HG03469 (cell line): Measurements from ENCODE around the gene CPZ.

Experiments
- ATAC-seq: cut with Tn5 transposase; IDR thresholded peaks from one replicate; pipeline ENCODE4 v1.9.1; 2021; ENCODE audit warnings: mild to moderate bottlenecking, moderate library complexity, moderate number of reproducible peaks; ENCODE audit not compliant: unreplicated experiment

The CPZ gene

DNA sequence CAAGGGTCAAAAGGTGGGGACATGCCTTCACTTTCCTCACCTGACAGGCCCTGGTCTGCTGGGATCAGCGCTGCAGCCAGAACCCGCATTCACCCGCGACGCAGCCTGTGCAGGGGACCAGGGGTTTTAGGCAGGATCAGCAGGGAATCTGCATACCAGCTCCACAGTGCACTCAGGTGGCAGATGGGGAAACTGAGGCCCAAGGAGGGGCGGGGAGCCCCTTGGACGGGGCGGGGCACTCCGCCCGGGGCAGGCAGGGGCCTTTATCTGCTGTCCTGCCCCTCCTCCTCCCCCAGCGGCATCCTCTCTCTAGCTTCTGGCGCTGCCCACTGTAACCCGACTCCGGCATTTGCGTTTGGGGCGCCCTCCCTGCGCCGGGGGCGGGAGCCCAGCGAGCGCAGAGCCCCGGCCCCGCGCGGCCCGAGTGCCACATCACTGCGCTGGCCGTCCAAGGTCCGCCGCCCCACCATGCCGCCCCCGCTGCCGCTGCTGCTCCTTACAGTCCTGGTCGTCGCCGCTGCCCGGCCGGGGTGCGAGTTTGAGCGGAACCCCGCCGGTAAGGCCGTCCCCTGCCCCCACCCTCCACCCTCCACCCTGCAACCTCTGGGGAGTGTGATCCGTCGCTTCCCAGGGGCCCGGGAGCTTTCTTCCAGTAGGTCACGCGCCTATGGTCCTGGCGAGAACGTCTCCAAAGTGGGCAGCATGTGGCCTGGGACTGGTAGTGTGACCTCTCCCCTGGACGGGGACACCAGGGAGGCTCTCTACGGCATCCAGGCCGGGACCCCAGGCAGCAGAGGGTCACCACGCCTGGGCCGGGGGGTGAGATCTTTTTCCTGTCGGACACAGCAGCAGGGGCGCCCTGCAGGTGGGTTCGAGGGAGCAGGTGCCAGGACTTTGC, at the start of gene CPZ:
Gene CPZ (plus strand): TSS at position 400 of the 898 bp plus-strand sequence. CDS start 69 bp downstream, at position 469.
- ATAC-seq, result no peak

DNA sequence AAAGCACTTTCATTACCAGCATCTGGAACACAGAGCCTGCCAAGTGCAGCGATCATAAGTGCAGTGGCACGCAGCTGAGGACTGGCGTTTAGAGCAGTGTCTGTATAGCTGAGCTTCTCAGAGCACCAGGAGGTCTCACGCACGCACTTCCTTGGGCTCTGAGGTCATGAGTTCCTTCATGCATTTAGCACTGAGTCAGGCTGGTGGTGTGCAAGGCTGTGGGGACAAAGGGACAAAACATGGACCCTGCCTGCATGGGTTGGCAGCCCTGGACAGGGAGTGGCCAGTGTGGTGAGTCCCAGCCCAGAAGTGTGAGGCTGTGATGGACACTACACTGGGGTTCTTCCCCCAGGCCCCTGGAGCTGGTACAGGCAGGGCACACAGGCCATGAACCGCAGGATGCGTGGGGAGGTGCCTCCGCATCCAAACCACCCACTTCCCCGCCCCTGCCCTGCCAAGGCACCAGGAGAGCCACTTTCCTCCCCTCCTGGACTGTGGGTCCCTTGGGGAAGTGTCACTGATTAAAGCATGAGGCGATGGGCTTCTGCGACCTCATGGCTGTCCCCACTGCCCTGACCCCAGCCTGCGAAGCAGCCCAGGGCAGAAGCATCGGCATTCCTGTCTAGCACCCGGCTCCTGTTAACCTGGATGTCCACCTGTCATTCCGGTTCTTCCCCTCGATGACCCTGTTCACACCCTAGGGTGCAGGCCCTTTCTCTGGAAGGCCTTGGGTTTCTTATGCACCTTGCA, 49.6 kb upstream of the CPZ start:
- ATAC-seq, result no peak

DNA sequence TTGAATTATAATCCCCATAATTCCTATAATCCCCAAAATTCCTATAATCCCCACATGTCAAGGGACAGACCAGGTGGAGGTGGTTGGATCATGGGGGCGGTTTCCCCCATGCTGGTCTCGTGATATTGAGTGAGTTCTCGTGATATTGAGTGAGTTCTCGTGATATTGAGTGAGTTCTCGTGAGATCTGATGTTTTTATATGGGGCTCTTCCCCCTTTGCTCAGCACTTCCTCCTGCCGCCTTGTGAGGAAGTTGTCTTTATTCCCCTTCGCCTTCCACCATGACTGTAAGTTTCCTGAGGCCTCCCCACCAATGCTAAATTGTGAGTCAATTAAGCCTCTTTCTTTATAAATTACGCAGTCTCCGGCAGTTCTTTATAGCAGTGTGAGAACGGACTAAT, 48.9 kb upstream of the CPZ start:
- ATAC-seq, result no peak

DNA sequence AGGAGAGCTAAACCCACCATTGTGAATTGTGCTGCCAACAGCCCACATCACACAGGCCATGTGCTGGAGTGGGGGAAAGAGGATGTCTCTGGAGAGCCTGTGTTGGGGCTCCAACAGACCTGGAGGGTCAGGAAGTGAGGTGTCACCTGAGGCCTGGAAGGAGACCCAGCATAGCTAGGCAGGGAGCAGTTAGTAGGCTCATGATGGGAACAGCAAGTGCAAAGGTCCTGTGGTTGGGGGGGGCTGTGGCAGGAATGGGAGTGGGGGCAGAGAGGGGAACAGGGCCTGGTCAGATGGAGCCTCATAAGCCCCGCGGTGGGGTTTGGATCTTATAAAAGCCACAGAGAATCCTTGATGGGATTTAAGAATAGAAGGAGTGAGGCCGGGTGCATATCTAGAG, 48.3 kb upstream of the CPZ start:
- ATAC-seq, result no peak

DNA sequence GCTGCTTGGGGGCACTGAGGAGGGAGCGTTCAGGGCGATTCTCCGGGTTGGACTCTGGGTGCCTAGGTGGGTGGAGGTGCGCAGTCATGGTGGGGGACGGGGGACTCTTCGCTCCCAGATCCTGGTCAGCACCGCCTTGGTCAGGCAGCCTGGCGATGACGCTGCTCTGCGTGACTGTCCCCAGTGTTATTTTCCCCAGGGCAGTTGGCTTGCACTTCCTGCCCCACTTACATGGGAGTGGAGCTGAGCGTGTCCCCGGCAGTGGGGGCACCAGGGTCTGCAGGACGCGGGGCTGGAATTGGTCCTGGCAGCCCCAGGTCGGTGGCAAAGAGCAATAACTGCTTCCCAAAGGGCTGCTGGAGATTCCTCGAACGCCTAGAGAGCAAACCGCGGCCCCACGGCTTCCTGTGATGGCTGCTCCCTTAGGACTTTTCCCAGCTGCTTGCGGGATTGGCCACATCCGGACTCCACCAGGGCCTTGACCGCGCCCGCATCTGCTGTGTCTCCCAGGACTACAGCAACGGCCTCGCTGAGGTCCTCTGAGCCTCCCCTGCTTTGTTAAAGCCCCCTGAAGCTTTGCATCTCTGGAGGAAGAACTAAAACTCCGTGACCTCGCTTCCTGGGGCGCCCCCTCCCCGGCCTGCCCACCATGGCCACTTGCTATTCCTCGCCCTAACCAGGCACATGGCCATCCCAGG, 47.7 kb upstream of the CPZ start:
- no peak for ATAC-seq

DNA sequence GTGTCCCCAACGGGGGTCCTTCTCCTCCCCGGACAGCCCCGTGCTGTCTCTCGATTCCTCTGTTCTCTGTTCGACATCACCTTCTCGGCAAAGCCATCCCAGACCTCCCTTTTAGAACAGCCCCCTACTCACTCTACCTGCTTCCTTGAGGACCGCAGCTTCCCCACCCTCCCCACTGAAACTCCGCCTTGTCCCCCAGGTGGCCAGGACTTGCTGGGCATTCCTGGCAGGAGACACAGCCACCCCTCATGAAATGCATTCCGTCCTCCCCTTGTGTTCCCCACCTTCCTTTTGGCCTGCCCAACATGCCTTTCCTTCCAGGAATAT, 47.2 kb upstream of the CPZ start:
- ATAC-seq, result no peak

DNA sequence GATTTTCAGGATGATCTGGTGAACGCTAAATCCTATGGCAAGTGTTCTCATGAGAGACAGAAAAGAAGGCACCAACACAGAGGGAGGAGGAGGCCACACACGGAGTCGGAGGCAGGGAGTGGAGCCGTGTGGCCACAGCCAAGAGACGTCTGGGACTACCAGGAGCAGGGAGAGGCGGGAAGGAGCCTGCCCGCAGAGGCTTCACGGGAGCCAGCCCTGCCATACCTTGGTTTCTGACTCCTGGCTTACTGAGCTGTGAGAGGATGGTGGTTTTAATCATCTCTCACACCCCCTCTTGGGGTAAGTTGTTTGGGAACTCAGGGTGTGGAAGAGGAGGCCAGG, 45.8 kb upstream of the CPZ start:
- ATAC-seq, result no peak

DNA sequence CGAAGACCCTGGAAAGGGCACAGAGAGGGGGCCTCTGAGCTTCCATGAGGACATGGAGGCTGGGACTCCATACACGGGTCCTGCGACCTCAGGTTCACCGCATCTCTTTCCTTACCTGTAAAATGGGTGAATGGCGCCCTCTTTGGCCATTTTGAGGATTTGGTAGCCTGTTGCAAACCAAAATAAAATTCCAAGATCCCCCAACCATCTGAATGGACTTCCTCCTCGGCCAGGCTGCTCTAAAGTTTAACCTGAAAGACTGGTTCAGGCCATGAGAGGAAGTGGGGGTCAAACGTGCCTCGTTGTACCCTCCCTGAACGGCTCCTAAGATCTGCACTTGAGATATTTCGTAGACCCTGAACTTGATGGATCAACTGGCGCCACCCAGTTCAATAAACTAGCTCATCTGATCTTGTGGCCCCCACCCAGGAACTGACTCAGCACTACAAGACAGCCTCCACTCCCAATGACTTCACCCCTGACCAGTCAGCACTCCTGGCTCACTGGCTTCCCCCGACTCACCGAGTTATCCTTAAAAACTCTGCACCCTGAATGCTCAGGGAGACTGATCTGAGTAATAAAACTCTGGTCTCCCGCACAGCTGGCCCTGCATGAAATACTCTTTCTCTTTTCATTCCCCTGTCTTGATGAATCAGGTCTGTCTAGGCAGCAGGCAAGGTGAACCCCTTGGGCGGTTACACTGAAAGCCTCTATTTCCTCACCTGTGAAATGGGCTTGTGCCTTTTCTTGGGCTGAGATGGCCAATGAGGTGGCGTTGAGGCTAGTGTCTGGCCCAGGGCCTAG, 45.3 kb upstream of the CPZ start:
- ATAC-seq, result no peak

DNA sequence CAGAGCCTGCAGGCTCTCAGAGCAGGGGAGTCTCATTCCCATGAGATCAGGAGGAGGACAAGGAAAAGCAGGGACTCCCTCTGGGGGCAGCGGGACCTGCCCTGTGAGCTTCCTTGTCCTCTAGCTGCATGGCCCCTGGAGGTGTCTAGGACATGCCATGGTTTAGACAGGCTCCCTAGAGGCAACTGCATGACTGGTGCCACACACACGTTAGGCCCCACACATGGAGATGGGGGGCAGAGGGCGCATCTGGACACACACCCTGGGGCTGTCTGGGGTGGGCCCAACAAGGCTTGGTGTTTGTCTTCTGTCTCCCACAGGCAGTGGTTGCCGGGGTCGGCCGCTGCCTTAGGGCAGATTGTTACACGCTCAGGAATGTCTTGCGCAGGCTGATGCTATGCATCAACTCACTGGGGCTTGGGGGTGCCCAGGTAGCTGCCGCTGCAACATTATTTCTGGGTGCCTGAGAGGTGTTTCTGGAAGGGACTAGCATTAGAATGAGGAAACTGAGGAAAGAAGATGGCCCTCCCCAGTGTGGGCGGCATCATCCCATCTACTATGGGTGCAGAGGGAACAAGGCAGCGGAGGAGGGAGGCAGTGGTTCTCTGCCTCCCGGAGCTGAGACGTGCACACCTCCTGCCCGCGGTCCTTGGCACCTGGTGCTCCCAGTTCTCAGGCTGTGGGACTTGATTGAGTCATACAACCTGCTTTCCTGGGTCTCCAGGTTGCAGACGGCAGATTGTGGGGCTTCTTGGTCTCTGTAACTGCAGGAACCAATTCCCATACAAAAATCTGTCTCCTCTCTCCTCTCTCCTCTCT, 44.4 kb upstream of the CPZ start:
- no peak for ATAC-seq

DNA sequence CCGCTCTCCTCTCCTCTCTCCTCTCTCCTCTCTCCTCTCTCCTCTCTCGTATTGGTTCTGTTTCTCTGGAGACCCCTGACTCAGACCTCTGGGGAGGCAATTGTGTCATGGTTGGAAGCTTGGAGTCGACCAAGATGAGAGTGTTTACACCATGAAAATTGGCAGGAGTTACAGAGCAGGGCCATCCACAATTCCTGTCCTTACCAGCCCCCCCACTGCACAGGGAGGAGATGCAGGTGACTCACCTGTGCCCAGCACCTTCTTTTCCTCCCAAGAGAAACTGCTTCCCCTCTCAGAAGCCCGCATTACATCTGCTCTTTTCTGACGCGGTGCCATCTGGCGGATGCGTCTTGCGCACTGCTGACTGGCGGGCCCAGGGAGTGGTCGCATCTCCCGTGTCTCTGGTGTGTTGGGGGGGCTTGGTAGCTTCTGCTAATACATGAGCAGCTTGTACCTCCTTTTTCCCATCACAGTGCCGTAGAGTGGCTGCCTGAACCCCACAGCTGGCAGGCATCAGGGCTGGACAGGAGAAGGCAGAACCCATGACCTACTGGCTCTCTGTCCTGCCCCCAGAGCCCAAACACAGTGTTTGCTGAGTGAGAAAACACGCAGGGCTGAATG, 43.7 kb upstream of the CPZ start:
- no peak for ATAC-seq

DNA sequence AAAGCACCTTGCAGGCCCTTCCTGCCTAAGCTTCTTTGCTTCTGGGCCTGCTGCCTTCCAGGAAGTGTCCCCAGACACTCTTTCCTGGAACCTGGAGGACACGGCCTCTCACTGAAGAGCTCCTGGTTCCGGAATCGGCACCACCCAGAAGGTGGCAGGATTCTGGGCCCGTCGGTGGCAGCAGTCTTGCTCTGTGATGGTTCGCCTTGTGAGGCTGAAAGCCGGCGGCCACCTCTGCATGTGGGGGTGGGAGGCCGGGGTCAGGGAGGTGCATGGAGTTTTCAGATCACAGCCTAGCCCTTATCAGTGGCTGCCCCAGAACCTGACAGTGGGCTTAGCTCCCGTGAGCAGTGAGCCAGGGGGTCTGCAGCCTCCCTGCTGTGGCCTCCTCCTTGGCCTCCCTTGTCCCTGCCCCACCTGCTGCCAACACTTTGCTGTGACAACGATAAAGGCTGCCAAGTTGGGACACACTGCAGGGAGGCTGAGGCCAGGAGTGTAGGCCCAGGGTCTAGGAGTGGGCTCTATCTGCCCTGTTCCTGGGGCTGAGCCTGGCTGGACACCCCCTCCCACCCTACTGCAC, 43.1 kb upstream of the CPZ start:
- no peak for ATAC-seq

DNA sequence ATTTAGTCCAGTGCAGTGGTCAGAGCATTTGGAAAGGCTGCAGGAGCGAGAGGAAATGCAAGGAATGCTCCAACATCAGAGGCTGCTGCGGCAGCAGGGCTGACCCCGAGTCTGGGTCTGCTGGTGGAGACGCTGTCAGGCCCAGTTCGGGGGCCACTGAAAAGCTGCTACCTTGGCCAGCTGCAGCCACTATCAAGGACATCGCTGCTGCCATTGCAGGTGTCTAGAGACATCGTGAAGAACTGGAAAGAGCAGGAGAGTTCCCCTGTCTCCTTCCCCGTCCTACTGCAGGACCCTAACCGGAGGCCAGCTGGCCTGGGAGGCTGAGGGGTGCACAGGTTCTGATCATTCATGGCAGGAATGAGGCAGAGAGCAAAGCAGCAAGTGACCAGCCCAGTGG, 41.9 kb upstream of the CPZ start:
- no peak for ATAC-seq

DNA sequence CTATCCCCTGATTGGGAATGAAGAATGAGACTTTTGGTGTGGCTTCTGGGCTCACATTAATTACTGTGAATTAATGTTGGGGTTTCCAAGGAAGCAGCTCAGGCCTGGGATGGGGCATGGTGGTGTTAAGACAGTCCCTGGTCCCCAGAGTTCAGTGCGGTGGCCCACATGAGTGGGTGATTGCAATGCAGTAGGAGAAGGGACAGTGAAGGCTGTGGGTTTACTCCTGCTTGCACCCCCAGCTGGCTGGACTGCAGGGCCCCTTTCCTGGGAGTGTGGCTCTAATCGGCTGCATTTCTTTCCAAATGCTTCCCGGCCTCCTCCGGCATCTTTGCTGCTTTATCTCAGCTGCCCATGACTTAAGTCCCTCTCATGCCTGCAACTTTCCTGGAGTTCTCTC, 40.5 kb upstream of the CPZ start:
- ATAC-seq, result no peak

DNA sequence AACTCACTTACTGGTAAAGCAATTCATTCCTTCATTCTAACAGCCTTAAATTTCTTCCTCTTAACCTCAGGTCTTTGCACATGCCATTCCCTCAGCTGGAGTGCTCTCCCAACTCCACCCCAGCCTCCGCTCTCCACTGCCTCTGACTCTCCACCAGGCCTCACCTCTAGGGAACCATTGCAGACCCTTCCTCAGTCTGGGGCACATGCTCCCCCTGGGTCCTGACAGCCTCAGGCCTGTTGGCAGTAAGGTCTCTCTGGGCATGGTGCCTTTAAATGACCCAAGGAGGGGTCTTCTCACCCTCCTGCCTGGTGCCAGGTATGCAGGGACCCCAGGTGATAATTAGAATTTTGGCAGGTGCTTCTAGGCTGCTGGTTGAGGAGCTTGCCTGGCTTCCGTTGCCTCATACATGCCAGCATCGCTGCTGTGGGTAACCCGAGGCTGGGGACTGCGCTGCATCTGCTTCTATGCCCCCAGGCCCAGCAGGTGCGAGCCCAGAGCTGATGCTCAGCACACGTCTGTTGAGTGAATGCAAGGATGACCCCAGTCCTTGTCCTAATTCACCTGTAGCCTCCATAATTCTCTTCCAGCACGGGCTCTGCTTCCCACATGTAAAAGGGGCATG, 39.9 kb upstream of the CPZ start:
- no peak for ATAC-seq

DNA sequence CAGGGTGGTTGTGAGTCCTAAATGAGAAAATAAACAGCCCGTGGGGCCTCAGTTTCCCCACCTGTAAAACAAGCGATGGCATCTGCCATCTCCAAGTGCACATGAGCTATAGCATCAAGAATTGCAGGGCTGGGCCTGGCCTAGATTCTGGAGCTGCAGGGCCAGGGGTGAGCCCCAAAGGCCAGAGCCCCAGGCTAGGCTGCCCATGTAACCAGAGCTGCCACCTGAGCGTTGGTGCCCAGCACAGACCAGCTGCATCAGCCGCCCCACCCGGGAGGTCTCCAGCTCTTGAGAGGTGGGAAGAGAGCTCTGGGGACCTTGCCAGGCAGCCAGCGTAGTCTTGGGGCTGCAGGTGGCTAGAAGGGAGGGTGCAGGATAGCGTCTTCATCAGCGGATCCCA, 39.3 kb upstream of the CPZ start:
- ATAC-seq, result no peak

DNA sequence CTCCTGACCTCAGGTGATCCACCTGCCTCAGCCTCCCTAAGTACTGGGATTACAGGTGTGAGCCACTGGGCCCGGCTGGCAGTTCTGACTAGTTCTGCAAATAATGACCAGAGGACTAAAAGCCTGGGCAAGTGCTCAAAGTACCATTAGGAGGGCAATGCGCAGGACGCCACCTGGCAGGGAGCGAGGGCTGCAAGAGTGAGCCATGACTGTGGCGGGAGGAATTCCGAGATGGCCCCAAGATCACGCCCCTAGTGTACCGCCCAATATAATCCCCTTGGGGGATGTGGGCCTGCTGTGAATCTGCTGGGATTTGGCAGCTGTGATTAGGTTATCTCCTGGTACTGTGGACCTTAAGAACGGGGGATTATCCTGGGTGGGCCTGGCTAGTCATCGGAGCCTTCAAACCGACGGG, 38.6 kb upstream of the CPZ start:
- ATAC-seq, result no peak

DNA sequence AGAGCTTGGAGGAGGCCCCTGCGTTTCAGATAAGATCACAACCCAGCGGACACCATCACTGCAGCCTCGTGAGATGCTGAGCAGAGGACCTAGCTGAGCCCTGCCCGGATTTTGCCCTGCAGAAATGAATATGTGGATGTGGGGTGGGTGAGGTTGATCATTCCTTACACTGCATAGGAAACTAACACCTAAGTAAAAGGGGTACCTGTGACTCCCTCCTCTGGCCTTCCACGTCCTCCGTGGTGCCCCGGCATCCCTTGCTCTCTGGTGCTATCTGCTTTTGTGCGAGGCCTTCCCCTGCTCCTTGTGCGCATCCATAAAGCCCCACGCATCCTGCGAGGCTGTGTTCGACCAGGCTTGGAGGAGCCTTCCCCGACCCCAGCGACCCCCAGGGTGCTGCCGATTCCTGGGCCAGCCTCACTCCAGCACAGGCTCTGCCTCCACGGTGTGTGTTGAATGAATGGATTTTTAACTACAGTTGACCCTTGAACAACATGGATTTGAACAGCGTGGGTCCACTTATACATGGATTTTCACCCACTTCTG, 37.9 kb upstream of the CPZ start:
- no peak for ATAC-seq

DNA sequence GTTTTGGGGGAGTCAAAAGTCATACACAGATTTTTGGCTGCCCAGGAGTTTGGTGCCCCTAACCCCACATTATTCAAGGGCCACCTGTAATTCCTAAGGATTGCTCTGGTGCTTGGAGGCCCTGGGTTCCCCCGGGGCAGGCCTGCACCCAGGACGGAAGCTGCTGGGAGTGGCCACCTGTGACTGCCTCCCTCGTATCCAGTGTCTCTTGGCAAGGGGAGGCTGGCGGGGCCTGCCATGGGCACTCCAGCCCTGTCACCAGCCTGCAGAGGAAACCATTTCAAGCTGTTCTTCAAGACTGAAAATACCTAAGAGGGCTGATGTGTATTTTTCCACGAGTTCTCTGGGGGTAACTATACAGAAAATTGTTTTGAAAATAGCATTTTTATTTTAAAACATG, 36.8 kb upstream of the CPZ start:
- ATAC-seq, result no peak
